Trophoblast cell (in vitro differentiated cells and primary cell): Measurements from ENCODE around the gene BTG3.

ENCODE experiments used
- DNase-seq, 2 donors: peaks; one replicate each; pipeline ENCODE4 v3.0.0-alpha.2; 2016
- H2AFZ ChIP-seq: 2 replicates; pipeline ENCODE4 v1.6.1; 2013; ENCODE audit warnings: low read length, moderate library complexity, mild to moderate bottlenecking; ENCODE audit not compliant: insufficient read depth, poor library complexity
- H2AK5ac ChIP-seq: 2 replicates; pipeline ENCODE4 v1.6.1; 2013; ENCODE audit warnings: mild to moderate bottlenecking, low read length
- H2BK120ac ChIP-seq: 2 replicates; pipeline ENCODE4 v1.6.1; 2013; ENCODE audit warnings: low read length, mild to moderate bottlenecking, moderate library complexity; ENCODE audit not compliant: insufficient read depth, poor library complexity
- H2BK12ac ChIP-seq: 2 replicates; pipeline ENCODE4 v1.6.1; 2013; ENCODE audit warnings: mild to moderate bottlenecking, low read length, moderate library complexity
- H2BK5ac ChIP-seq: 2 replicates; pipeline ENCODE4 v1.6.1; 2013; ENCODE audit warnings: low read length, low read depth, moderate library complexity, mild to moderate bottlenecking; ENCODE audit not compliant: poor library complexity
- H3K14ac ChIP-seq: 2 replicates; pipeline ENCODE4 v1.6.1; 2013; ENCODE audit warnings: mild to moderate bottlenecking, low read length
- H3K18ac ChIP-seq: 2 replicates; pipeline ENCODE4 v1.6.1; 2013; ENCODE audit warnings: mild to moderate bottlenecking, low read length
- H3K23ac ChIP-seq: 2 replicates; pipeline ENCODE4 v1.6.1; 2013; ENCODE audit warnings: low read length
- H3K27ac ChIP-seq: 2 replicates; pipeline ENCODE4 v1.5.1; 2013; ENCODE audit warnings: low read depth, mild to moderate bottlenecking, inconsistent platforms, low read length, moderate library complexity
- H3K27me3 ChIP-seq: 2 replicates; pipeline ENCODE4 v1.6.1; 2013; ENCODE audit warnings: inconsistent platforms, mild to moderate bottlenecking, low read length, moderate library complexity; ENCODE audit not compliant: insufficient read depth
- H3K36me3 ChIP-seq, 2 experiments: 1 replicate in 1 of 2; 2 replicates in 1 of 2; pipeline ENCODE4 v1.6.1; 2013; ENCODE audit warnings: low read length in 2 of 2, mild to moderate bottlenecking in 2 of 2, moderate library complexity in 1 of 2; ENCODE audit not compliant: insufficient read depth in 2 of 2, control insufficient read depth in 1 of 2
- H3K4ac ChIP-seq: 2 replicates; pipeline ENCODE4 v1.6.1; 2013; ENCODE audit warnings: low read depth, mild to moderate bottlenecking, low read length, moderate library complexity
- H3K4me1 ChIP-seq, 2 experiments: 1 replicate in 1 of 2; 2 replicates in 1 of 2; pipeline ENCODE4 v1.6.1; 2013; ENCODE audit warnings: low read length in 2 of 2, mild to moderate bottlenecking in 2 of 2, moderate library complexity in 1 of 2; ENCODE audit not compliant: insufficient read depth in 2 of 2, control insufficient read depth in 1 of 2
- H3K4me2 ChIP-seq: 2 replicates; pipeline ENCODE4 v1.6.1; 2013; ENCODE audit warnings: inconsistent platforms, mild to moderate bottlenecking, low read length, moderate library complexity
- H3K4me3 ChIP-seq: 2 replicates; pipeline ENCODE4 v1.5.1; 2013; ENCODE audit warnings: mild to moderate bottlenecking, low read depth, low read length, inconsistent platforms
- H3K79me1 ChIP-seq: one replicate; pipeline ENCODE4 v1.6.1; 2013; ENCODE audit warnings: low read length
- H3K79me2 ChIP-seq: 2 replicates; pipeline ENCODE4 v1.6.1; 2013; ENCODE audit warnings: low read length, mild to moderate bottlenecking; ENCODE audit not compliant: control insufficient read depth, insufficient read depth, poor library complexity
- H3K9ac ChIP-seq: 2 replicates; pipeline ENCODE4 v1.6.1; 2013; ENCODE audit warnings: mild to moderate bottlenecking, low read length
- H3K9me3 ChIP-seq: 2 replicates; pipeline ENCODE4 v1.6.1; 2013; ENCODE audit warnings: low read depth, mild to moderate bottlenecking, control low read depth, inconsistent platforms, low read length; ENCODE audit not compliant: insufficient read depth
- H4K12ac ChIP-seq: 2 replicates; pipeline ENCODE4 v1.6.1; 2013; ENCODE audit warnings: low read depth, mild to moderate bottlenecking, low read length, moderate library complexity
- H4K8ac ChIP-seq: 2 replicates; pipeline ENCODE4 v1.6.1; 2013; ENCODE audit warnings: low read depth, mild to moderate bottlenecking, low read length, moderate library complexity
- H4K91ac ChIP-seq: one replicate; pipeline ENCODE4 v1.6.1; 2013; ENCODE audit warnings: low read depth, mild to moderate bottlenecking, low read length, moderate library complexity
- WGBS: extraction: QIAGEN DNeasy Blood & Tissue Kit; methylation state at CpG from one replicate; pipeline ENCODE4 v1.1.7; 2013; ENCODE audit warnings: missing lambda C conversion rate; ENCODE audit not compliant: insufficient read length, insufficient coverage; ENCODE audit errors: extremely low coverage; 5-methylcytosine and 5-hydroxymethylcytosine counted together

The BTG3 gene

DNA sequence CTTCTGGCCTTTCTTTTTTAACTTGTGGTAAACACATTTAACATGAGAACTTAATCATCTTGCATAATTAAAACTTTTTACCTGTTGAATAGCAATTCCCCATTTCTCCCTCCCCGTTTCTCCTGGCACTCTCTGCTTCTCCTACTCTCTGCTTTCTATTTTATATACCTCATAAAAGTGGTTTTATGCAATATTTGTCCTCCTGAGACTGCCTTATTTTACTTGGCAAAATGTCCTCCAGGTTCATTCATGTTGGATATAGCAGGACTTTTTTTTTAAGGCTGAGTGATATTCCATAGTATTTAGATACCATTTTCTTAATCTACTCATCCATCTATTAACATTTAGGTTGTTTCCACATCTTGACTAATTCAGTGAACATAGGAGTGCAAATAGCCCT is 35.0 kb downstream of the BTG3 start:
- H3K9ac ChIP-seq: no peak overlapping the region
- peaks cover 0 to 3% of the 10 kb centered on the region in 2 experiments for H3K36me3 ChIP-seq
- no peak overlapping the region for H3K4ac ChIP-seq
- no peak overlapping the region for H3K23ac ChIP-seq
- no peaks in the 10 kb centered on the region for H3K27me3 ChIP-seq
- no peaks in the 10 kb centered on the region for H3K79me1 ChIP-seq
- no peak overlapping the region for H4K91ac ChIP-seq
- no peak overlapping the region for H2BK5ac ChIP-seq
- no peaks in the 10 kb centered on the region for H3K4me1 ChIP-seq
- H2AK5ac ChIP-seq: no peak overlapping the region
- H4K8ac ChIP-seq: no peak overlapping the region
- DNase-seq: no peak
- WGBS: no CpG with 5 or more reads among the region's 1 CpG
- H2BK120ac ChIP-seq: no peak overlapping the region
- no peak overlapping the region for H4K12ac ChIP-seq
- H3K14ac ChIP-seq: no peak overlapping the region
- H3K79me2 ChIP-seq: no peaks in the 10 kb centered on the region
- H3K4me3 ChIP-seq: no peak overlapping the region
- H3K9me3 ChIP-seq: no peaks in the 10 kb centered on the region
- no peak overlapping the region for H3K18ac ChIP-seq
- H3K4me2 ChIP-seq: no peak overlapping the region
- H2BK12ac ChIP-seq: no peak overlapping the region
- no peak overlapping the region for H3K27ac ChIP-seq
- no peak overlapping the region for H2AFZ ChIP-seq

DNA sequence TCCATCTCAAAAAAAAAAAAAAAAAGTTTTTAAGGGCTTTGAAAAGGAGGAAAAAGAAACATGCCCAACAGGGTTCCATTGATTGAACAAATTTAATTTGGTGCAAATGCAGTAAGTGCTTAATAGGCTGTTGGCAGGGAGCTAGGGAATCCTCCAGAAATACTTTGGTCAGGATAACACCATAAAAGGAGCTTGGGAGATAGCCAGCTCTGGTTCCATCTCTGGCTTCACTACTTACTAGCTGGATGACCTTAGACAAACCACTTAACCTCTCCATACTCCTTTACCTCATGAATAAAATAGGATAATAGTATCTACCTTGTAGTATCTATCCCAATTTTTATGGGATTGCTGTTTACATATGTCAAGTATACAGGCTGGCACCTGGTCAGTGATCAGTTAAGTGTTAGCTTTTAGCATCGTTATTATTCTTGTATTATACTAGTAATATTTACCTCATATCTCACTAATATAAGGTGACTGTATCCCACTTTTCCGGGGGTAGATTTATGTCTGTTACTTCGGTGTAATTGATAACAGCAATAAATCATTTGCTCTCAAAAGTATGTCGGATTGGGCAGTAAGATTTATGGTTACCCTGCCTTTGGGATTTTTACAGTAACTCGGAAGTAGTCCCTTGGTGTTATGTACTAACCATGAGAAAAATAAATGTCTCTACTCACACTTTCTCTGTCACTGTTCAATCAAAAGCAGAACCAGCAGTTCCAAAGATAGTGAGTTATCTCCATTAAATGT is 36.4 kb downstream of the BTG3 start:
- Histone ChIP-seq H4K8ac (no peak overlapping the region), H3K27me3 (no peaks in the 10 kb centered on the region), H3K36me3 (peaks cover 0 to 3% of the 10 kb centered on the region in 2 experiments), H3K4me1 (no peaks in the 10 kb centered on the region), H2AK5ac (no peak overlapping the region), H2AFZ (no peak overlapping the region), H3K4ac (no peak overlapping the region), H3K23ac (no peak overlapping the region), H3K4me3 (no peak overlapping the region), H4K12ac (no peak overlapping the region), H2BK12ac (no peak overlapping the region), H3K27ac (no peak overlapping the region), H3K14ac (no peak overlapping the region), H3K79me2 (no peaks in the 10 kb centered on the region), H2BK5ac (no peak overlapping the region), H2BK120ac (no peak overlapping the region), H3K9me3 (no peaks in the 10 kb centered on the region), H3K9ac (no peak overlapping the region), H3K79me1 (no peaks in the 10 kb centered on the region), H3K4me2 (no peak overlapping the region), H4K91ac (no peak overlapping the region), H3K18ac (no peak overlapping the region)
- no peak for DNase-seq
- no CpG with 5 or more reads among the region's 5 CpGs for WGBS

DNA sequence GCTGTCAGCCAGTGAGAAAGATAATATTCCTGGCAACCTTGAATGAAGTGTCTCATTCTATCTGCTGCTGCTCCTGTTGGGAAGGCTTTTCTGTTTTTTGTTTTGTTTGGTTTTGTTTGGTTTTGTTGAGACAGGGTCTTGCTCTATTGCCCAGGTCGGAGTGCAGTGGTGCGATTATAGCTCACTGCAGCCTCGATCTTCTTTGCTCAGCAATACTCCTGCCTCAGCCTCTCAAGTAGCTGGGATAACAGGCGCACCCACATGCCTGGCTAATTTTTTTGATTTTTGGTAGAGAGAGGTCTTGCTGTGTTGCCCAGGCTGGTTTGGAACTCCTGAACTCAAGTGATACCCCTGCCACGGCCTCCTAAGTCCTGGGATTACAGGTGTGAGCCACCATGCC is 37.6 kb downstream of the BTG3 start:
- no peak overlapping the region for H4K91ac ChIP-seq
- no peak for DNase-seq
- no CpG with 5 or more reads among the region's 5 CpGs for WGBS
- H3K27me3 ChIP-seq: no peaks in the 10 kb centered on the region
- no peak overlapping the region for H3K4me3 ChIP-seq
- H2AFZ ChIP-seq: no peak overlapping the region
- H3K4ac ChIP-seq: no peak overlapping the region
- H4K12ac ChIP-seq: no peak overlapping the region
- peaks cover 0 to 3% of the 10 kb centered on the region in 2 experiments for H3K36me3 ChIP-seq
- no peak overlapping the region for H3K27ac ChIP-seq
- no peaks in the 10 kb centered on the region for H3K4me1 ChIP-seq
- H3K9me3 ChIP-seq: no peaks in the 10 kb centered on the region
- no peak overlapping the region for H2BK5ac ChIP-seq
- H2BK120ac ChIP-seq: no peak overlapping the region
- H3K4me2 ChIP-seq: no peak overlapping the region
- H3K18ac ChIP-seq: no peak overlapping the region
- H3K79me1 ChIP-seq: no peaks in the 10 kb centered on the region
- no peak overlapping the region for H2BK12ac ChIP-seq
- H3K14ac ChIP-seq: no peak overlapping the region
- no peak overlapping the region for H3K9ac ChIP-seq
- H3K23ac ChIP-seq: no peak overlapping the region
- no peak overlapping the region for H4K8ac ChIP-seq
- H3K79me2 ChIP-seq: no peaks in the 10 kb centered on the region
- H2AK5ac ChIP-seq: no peak overlapping the region

DNA sequence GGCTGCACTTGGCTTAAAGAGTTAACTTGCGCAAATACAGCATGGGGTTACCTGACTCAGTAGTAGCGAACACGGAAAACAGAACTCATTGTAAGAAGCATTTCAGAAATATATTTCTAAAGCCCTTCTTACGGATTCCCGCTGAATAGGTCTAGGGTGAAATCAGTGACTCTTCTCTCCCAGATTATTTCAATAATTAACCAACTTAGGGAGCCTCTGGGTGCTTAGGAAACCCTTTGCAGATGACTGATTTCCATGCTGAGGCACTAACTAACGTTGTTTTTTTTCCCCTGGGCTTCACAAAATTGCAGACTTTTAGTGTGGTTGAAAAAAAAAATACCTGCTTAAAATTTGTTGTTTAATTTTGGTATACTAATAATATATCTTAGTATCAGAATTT is 40.3 kb downstream of the BTG3 start:
- Histone ChIP-seq H4K8ac (no peak overlapping the region), H2AFZ (no peak overlapping the region), H2BK5ac (no peak overlapping the region), H3K9me3 (no peaks in the 10 kb centered on the region), H3K27me3 (no peaks in the 10 kb centered on the region), H3K27ac (no peak overlapping the region), H2BK120ac (no peak overlapping the region), H3K4ac (no peak overlapping the region), H2AK5ac (no peak overlapping the region), H3K14ac (no peak overlapping the region), H3K79me1 (no peaks in the 10 kb centered on the region), H4K91ac (no peak overlapping the region), H3K4me2 (no peak overlapping the region), H3K4me1 (no peaks in the 10 kb centered on the region), H3K9ac (no peak overlapping the region), H3K18ac (no peak overlapping the region), H2BK12ac (no peak overlapping the region), H3K36me3 (no peaks in the 10 kb centered on the region), H3K4me3 (no peak overlapping the region), H4K12ac (no peak overlapping the region), H3K23ac (no peak overlapping the region), H3K79me2 (no peaks in the 10 kb centered on the region)
- no peak for DNase-seq
- no CpG with 5 or more reads among the region's 6 CpGs for WGBS
